Skin epidermis (tissue), 12 donors: ENCODE results near the gene CDH13.

ENCODE experiments used
- H3K27ac ChIP-seq, 21 experiments: fragments of 200-600 bp; sonication (generic) in 11 of 21; one replicate each; pipeline ENCODE4 v1.5.0; 2020; ENCODE audit warnings: mild to moderate bottlenecking in 3 of 21, inconsistent platforms in 2 of 21, moderate library complexity in 2 of 21
- H3K4me3 ChIP-seq, 7 experiments: fragments of 200-600 bp; sonication (generic) in 2 of 7; one replicate each; pipeline ENCODE4 v1.5.0; 2020; ENCODE audit warnings: inconsistent platforms in 2 of 7, mild to moderate bottlenecking in 2 of 7, moderate library complexity in 1 of 7

The CDH13 gene

DNA sequence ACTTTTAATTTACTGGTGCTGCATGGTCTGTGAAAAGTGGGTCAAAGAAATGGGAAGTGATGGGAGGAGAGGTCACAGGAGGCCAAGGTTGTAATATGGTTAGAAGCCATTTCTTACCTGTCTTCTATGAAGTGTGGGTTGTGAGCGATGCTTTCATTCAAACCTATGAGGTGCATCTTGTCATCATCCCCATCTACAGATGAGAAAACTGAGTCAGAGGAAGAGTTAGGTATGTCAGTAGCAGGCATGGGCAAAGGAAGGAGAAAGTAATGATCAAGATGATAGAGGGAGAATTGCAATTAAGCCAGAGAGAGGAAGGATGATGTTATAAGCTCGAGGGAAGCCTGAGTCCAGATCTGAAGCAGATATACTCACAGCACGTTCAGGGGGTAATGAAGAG lies 19.7 kb downstream of the CDH13 start:
- Histone ChIP-seq H3K4me3 (no peak overlapping the region), H3K27ac (no peak overlapping the region)

DNA sequence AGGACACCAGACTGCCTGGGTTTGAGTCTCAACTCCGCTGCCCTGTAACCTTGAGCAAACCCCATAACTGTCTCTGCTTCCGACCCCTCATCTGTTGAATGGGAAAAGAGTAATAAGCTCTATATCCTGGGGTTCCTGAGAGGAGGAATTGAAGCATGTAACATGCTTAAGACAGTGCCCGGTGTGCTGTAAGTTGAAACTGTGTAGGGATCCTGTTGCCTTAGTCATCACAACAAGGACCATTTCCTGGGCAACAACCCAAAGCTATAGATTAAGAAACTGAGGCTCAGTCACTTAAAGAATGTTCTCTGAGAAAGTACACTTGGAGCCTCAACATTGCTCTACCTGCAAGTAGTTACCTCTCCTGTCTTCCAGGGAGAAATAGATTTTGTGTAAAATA lies 23.0 kb downstream of the CDH13 start:
- H3K4me3 ChIP-seq = no peak overlapping the region
- peak overlapping the region in 1 of 21 experiments; percentile 2 for H3K27ac ChIP-seq

DNA sequence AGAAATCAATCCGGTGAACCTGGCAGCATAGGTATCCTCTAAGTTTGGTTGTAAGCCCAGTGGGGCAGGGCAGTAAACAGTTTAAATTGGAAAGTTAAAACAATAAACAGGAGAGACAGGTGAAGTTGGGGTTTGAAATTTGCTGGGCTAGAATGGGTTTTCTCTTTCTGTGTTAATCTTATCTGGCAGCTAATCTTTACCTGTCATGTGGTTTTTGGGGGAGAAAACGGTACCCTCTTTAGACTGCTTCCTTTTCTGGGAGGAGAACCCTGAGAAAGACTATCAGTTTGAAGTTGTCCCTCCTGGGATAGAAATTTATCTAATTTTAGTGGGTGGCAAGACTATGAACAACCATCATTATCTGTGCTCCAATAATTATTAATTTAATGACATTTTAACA lies 24.0 kb downstream of the CDH13 start:
- Histone ChIP-seq H3K27ac (peak overlapping the region in 1 of 21 experiments; percentile 88), H3K4me3 (no peak overlapping the region)

DNA sequence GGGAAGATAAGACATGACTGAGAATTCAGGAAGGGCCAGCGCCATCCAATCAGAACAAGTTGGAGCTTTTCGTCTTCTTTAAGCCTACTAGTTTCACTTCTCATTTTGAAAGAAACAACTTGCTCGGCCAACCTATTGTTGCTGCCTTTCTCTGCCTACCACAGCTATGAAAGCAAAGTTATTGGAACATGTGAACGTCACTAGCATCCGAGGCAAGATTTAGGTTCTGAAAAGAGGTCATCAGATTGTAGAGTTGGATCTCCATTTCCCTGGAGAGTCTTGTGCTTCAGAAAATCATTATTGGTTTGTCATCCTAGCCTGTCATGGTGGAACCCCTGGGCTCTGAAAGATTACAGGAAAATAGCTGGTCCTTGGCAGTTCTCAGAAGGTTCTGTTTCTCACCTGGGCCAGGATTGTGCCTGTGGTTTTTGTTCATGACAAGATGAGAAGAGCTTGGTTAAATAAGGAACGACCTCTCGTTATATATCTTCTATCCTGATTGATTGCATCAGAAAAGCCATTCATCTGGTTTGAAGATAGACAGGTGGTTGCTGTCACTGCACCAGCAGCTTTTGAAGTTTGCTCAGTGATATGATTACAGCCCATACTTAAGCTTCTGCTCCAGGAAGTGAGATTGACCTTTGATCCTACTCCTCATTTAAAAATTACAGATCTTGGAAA lies 25.3 kb downstream of the CDH13 start:
- peak overlapping the region in 6 of 21 experiments; percentile 11 to 89 (median 72) for H3K27ac ChIP-seq
- H3K4me3 ChIP-seq = no peak overlapping the region

DNA sequence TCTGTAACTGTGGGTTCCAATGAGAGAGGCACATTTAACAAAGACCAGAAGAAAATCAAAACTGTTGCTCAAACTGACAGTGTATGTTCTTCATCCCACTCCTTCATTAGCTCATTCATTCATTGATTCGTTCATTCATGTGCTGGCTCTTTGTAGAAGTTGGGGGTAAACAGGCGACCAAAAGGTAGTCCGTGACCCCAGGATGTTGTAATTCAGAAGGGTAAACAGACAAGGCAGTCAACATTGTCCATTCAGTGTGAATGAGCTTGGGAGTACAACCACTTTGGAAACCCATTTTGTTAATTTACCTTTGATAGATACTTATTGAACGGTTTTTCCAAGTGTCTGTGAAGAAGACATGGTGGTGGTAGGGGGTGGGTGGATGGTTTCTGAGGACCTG lies 26.1 kb downstream of the CDH13 start:
- no peak overlapping the region for H3K4me3 ChIP-seq
- peak overlapping the region in 10 of 21 experiments; percentile 1 to 89 (median 62) for H3K27ac ChIP-seq

DNA sequence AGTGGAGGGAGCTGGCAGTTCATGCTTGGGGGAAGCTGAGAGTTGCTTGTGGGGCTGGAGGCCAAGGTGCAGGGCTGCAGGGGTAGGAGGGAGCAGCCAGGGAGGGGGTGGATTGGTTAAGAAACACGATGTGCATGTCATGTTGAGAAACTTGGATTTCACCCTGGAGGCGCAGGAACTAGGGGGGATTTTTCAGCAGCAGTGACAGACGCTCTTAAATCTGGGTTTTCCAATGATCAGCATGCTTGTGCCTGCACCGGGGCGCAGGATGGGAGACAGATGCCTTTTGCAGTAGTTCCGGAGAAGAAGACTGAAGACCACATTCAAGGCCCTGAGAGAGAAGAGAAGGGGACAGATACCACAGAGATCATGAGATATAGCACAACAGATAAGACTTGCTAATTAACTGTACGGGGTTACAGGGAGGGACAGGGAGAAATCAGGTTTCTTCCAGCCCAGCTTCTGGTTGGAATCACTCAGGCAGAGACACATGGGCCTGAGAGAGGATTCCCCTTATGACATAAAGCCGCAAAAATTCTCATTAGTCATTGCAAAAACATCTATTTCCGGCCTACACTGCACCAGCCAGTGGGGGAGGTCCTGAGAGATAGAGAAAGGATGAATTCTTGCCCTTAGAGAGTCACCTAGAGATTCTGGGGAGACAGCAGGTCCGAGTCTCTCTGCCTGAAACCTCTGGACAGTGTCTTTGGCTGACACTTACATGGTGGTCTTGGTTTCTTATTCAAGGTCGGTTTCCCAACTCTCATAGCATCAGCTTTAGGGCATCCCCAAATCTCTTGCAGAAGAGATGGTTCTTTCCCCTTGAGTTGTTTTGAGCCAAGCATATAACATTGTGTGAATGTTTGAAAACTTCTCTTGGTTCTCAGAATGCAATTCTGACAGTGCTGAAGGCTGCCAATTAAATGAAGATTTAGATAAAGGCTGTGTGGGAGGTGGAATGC lies 27.1 kb downstream of the CDH13 start:
- H3K4me3 ChIP-seq = no peak overlapping the region
- H3K27ac ChIP-seq = peak overlapping the region in 19 of 21 experiments; percentile 3 to 89 (median 45)

DNA sequence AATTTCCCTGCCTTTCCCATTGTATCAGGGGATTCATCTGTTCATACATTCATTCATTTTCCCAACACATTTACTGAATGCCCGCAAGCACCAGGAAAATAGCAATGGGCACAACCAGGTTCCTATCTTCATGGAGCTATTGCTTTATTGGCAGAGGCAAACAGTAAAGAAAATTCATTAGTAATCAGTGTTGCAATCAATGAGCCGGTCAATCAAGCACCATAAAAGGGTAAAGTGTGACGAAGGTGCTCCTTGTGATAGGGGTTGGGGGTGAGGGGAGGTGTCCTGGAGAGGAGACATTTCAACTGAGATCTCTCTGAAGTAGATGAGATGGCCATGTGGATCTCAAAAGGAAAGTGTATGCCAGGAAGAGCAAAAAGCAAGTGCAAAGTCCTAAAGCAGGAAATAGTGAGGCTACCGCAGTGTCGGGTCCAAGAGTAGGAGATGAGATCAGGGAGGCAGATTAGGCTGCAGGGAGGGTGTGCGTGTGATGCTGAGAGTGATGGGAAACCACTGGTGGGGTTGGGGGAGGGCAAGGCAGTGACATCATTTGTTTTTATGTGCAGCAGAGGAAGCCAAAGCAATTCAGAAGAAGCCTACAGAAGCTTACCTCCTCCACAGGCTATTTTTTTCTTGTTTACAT lies 28.4 kb downstream of the CDH13 start:
- Histone ChIP-seq H3K27ac (peak overlapping the region in 13 of 21 experiments; percentile 3 to 89 (median 62)), H3K4me3 (no peak overlapping the region)

DNA sequence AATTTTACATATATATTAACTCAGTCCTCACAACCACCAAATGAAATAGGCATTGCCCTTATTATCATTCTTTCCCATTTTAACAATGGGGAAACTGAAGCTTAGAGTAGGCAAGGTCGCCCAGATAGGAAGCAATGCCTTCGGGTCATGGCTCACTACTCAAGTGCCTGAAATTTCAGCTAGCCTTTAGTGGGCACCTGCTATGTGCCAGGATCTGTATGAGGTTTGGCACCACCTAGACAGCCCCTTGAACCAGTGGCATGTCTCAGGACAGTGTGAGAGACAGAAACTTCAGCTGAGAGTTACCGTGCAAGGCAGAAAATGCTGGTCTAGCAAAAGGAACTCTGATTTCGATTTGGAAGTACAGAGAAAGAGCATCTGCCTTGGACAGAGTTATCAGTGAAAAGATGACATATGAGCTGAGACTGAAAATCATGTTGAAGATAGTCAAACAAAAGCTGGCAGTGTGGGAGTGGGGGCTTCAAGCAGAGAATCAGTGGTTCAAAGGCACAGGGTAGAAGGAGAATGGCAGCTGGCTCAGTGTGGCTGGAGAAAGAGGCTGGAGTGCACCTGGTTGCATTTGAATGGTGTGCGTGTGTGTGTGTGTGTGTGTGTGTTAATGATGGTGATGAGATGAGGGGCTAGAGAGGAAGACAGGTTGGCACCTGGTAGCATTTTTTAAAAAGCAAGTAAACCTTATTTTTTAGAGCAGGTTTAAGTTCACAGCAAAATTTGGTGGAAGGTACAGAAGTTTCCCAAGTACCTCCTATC lies 29.1 kb downstream of the CDH13 start:
- no peak overlapping the region for H3K4me3 ChIP-seq
- H3K27ac ChIP-seq = peak overlapping the region in 9 of 21 experiments; percentile 6 to 89 (median 66)

DNA sequence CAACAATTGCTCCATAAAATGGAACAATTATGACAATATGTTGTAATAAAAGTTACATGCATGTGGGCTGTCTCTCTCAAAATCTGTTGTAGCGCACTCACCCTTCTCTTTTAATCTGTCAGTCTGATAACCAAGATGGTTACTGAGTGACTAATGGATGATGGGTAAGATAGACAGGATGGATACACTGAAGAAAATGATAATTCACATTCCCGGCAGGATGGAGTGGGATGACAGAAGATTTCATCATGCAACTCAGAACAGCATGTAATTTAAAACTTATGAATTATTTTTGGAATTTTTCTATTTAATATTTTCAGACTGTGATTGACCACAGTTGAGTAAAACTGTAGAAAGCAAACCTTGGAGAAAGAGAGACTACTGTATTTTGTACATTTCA lies 30.5 kb downstream of the CDH13 start:
- peak overlapping the region in 1 of 21 experiments; percentile 88 for H3K27ac ChIP-seq
- no peak overlapping the region for H3K4me3 ChIP-seq

DNA sequence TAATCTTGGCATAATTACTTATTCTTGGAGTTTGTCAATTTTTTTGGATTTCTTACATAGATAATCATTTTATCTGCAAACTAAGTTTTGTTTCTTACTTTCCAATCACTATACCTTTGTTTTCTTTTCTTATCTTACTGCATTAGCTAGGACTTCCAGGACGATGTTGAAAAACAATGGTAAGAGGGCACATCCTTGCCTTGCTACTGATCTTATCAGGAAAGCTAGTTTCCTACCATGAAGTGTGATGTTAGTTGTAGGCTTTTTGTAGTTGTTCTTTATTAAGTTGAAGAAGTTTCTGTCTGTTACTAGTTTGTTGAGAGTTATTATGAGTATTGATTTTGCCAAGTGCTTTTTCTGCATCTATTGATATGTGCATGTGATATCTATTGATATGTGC lies 31.0 kb downstream of the CDH13 start:
- Histone ChIP-seq H3K4me3 (no peak overlapping the region), H3K27ac (peak overlapping the region in 1 of 21 experiments; percentile 88)

DNA sequence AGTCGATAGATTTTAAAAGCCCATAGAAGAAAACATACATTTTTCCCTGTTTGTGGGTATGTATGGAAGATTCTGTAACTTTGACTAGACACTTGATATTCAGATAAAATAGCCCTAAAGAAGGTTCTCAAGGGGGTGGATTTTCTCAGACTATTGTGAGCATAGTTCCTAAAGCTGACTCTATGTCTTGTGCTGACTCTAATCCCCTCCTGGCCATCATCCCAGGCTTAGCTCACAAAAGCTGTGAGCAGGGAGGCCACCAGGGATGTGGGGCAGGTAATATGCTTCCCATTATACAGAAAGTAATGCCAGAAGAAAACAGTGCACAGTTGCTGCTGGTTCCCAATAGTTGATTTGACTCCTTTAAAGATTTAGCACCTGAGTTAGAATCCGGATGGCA lies 32.0 kb downstream of the CDH13 start:
- H3K27ac ChIP-seq = peak overlapping the region in 2 of 21 experiments; percentile 2 to 19
- H3K4me3 ChIP-seq = no peak overlapping the region

DNA sequence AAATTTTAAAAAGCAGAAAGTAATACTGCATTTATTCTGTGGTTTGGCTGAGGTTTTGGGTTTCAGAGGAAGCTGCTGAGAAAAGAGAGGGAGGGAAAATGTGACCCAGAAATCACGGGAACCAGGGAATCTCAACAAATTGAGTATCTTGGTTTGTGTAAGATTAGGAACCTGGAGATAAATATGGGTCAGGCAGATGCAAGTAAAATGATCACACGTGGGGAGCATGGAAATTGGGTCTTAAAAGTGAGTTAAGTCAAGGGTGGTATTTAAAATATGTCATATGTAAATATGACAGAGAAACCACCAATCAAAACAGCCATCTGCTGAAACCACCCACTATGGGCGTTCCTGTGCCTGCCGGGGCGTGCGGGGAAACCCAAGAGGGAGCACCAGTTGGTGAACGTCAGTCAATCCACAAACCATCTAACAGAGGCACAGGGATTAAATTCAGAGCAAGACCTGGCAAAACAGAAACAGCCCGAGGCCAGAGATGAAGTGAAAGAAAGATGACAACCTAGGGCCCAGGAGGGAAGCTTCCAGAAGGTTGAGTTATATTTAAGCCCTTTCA lies 33.4 kb downstream of the CDH13 start:
- H3K4me3 ChIP-seq = no peak overlapping the region
- H3K27ac ChIP-seq = no peak overlapping the region

DNA sequence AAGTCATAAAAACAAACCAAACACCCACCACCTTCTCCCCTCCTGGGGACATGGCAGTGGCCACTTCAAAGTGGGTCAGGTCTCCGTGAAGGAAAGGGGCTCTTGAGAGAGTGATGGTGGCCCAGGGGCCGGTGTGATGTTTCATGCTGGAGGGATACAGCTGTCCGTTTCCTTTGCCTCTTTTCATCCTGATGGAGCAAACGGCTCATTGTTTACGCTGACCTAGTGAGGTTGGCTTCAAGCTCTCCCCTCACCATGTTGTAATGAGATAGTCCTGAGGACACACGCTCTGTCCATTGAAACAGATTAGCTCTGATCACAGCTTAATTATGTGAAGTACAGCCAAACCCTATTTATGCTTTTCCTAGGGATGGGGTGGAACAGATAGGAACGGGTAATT lies 34.2 kb downstream of the CDH13 start:
- H3K4me3 ChIP-seq = no peak overlapping the region
- H3K27ac ChIP-seq = no peak overlapping the region

DNA sequence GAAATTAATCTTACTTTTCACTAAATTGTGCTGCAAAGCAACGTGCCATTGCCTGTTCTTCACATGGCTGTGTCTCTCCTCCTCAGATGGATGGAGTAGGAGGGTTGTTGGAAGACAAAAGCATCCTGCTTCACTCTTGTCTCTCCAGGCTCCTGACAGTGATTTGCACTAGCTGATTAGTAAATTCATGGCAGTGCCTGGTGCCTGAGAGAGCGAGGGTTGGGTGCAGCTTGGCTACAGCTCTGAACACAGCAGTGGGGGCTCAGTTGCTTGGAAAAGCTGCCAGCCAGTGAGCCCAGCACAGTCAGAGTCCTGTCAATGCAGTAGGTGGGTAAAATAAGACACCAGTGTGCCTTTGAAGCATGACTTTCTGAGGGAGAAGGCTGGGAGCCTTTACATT lies 37.4 kb downstream of the CDH13 start:
- Histone ChIP-seq H3K27ac (no peak overlapping the region), H3K4me3 (no peak overlapping the region)

DNA sequence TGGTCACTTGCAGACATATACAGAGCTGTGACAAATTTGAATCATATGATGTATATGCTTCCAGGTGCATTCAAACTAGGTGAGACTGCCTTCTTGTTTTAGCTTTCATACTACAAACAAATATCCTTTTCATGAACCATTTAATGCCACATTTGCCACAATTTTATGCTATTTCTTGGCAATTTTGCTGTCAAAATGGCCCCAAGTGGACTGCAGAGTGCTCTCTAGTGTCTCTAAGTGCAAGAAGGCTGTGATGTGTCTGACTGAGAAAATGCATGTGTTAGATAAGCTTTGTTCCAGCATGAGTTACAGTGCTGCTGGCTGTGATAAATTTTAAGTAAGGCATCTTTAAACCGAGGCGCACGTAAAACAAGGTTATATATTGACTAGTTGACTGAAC lies 38.3 kb downstream of the CDH13 start:
- H3K4me3 ChIP-seq = no peak overlapping the region
- no peak overlapping the region for H3K27ac ChIP-seq

DNA sequence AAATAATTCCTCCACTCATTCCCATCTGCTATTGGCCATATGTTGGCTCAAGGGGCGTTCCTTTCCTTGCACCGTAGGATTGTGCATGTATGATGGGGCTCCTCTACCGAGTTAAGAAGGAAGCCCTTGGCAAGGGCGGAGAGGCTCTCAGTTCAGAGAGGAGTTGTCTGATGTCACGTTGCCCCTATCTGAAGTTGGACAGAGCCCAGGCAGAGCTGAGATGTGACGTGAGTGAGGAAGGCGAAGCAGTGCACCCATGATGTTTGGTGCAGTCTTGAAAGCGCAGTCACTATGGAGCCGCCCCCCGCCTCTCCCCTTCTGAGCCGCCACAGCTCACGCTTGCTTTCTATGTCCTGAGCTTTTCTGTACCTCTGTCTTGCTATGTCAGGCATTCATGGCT lies 40.7 kb downstream of the CDH13 start:
- Histone ChIP-seq H3K4me3 (no peak overlapping the region), H3K27ac (no peak overlapping the region)

DNA sequence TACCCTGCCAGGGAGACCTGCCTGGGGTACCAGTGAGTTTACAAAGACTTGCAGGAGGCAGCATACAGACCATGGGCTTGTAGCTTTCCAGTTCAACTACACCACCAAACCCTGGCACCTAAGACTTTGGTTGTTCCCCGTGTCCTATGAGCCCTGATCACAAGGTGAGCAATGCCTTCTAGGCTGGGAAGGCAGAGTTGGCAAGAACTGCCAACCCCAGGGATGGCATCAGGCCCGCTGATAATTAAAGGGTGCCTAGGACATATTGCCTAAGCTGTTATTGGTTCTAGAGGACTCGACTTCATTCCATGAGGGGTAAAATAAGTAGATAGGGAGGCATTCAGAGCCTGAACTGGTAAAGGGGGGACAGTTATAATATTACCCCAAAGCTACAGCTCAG lies 41.3 kb downstream of the CDH13 start:
- no peak overlapping the region for H3K4me3 ChIP-seq
- no peak overlapping the region for H3K27ac ChIP-seq

DNA sequence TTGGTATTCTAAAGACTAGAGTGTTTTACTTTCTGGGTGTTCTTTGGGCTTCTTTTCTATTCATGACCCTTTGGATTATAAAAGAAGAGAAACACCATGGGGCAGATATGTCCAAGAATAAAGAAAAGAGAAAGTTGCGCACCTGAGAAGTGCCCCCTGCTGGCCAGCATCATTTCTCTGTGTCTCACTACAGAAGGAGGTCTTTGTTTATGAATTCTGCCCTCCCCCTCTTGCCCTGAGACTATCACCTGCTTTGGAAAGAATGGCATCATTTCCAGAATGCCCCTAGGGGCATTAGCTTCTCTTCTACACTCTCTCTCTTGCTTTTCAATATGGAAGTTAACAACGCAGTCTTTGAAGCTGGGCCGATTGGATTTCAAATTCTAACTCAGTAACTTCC lies 45.0 kb downstream of the CDH13 start:
- no peak overlapping the region for H3K27ac ChIP-seq
- no peak overlapping the region for H3K4me3 ChIP-seq

DNA sequence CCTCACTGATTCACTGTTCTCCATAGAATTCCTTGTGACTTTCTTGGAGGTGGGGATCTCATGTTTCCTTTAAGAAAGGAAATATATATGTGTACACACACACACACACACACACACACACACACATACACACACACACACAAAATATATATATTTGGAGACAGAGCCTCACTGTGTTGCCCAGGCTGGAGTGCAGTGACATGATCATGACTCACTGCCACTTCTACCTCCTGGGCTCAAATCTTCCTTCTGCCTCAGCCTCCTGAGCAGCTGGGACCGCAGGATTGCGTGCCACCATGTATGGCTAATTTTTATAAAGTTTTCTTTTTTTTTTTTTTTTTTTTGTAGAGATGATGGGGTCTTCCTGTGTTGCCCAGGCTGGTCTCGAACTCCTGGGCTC lies 45.9 kb downstream of the CDH13 start:
- Histone ChIP-seq H3K27ac (no peak overlapping the region), H3K4me3 (no peak overlapping the region)
